Tibial artery (tissue), 4 donors: Measurements from ENCODE around the gene TSPAN1.

ENCODE experiments used
- DNase-seq, 2 donors: peaks; one replicate each; pipeline ENCODE4 v3.0.0-alpha.2; 2019
- H3K27ac ChIP-seq, 2 donors: fragments of 200-600 bp; sonication (generic) in 1 of 2; 1 replicate in 1 of 2; 2 replicates in 1 of 2; pipeline ENCODE4 v1.5.1; 2018 to 2019; ENCODE audit warnings: mild to moderate bottlenecking in 1 of 2
- H3K27me3 ChIP-seq, 2 donors: fragments of 200-600 bp; sonication (generic) in 1 of 2; one replicate each; pipeline versions ENCODE4 v1.5.1 to v1.6.0; 2016 to 2019
- H3K36me3 ChIP-seq, 3 donors: fragments of 200-600 bp; sonication (generic) in 2 of 3; one replicate each; pipeline ENCODE4 v1.5.1; 2016 to 2019; ENCODE audit warnings: mild to moderate bottlenecking in 2 of 3
- H3K4me1 ChIP-seq, 4 donors: fragments of 200-600 bp; sonication (generic) in 2 of 4; 1 replicate in 3 of 4; 2 replicates in 1 of 4; pipeline ENCODE4 v1.5.1; 2016 to 2019
- H3K4me3 ChIP-seq, 2 donors: fragments of 200-600 bp; sonication (generic) in 1 of 2; 1 replicate in 1 of 2; 2 replicates in 1 of 2; pipeline ENCODE4 v1.5.1; 2018 to 2019; ENCODE audit warnings: mild to moderate bottlenecking in 2 of 2
- H3K9me3 ChIP-seq, 3 donors: fragments of 200-600 bp; sonication (generic) in 1 of 3; one replicate each; pipeline ENCODE4 v1.5.1; 2016 to 2019
- CTCF ChIP-seq, 2 experiments: fragments of 200-600 bp in 1 of 2; fragments of 450-650 bp in 1 of 2; IDR thresholded peaks; one replicate each; pipeline ENCODE4 v1.5.1; 2017 to 2019; ENCODE audit warnings: antibody characterized with exemption in 2 of 2, mild to moderate bottlenecking in 1 of 2, moderate library complexity in 1 of 2
- intact Hi-C: fragments of 100-400 bp; cut with DNase I; formaldehyde crosslinking; loops from one replicate; pipeline ENCODE4 v1.15.0; 2023; ENCODE audit warnings: low total_unique reads

TSPAN1 gene

GRCh38 chr1:46196609-46197008 lies 21.7 kb downstream of the TSPAN1 start:
- Histone ChIP-seq H3K27me3 (no peaks in the 10 kb centered on the region), H3K27ac (peak overlapping the region in 1 of 2 donors; percentile 82), H3K9me3 (no peaks in the 10 kb centered on the region), H3K4me3 (no peak overlapping the region), H3K36me3 (peaks cover 8 to 52% (median 40%) of the 10 kb centered on the region in 3 donors), H3K4me1 (peaks cover 0 to 35% (median 21%) of the 10 kb centered on the region in 4 donors)
- DNase-seq, result no peak
- intact Hi-C loops, result no loop called here
- no peak for TF ChIP-seq CTCF (IDR thresholded peaks at IDR 0.05)

GRCh38 chr1:46197560-46197963 lies 22.7 kb downstream of the TSPAN1 start:
- no peaks in the 10 kb centered on the region for H3K9me3 ChIP-seq
- peak overlapping the region; percentile 63 to 89 for H3K4me3 ChIP-seq
- intact Hi-C loops, result no loop called here
- TF ChIP-seq CTCF (IDR thresholded peaks at IDR 0.05), result no peak
- peaks cover 0 to 35% (median 24%) of the 10 kb centered on the region in 4 donors for H3K4me1 ChIP-seq
- H3K36me3 ChIP-seq, result peaks cover 8 to 42% (median 31%) of the 10 kb centered on the region in 3 donors
- no peaks in the 10 kb centered on the region for H3K27me3 ChIP-seq
- H3K27ac ChIP-seq, result peak overlapping the region; percentile 82 to 84
- DNase-seq, result no peak

- no peak for TF ChIP-seq CTCF (IDR thresholded peaks at IDR 0.05)
- peak; percentile 60 to 82 for DNase-seq
- H3K4me3 ChIP-seq, result peak within 1 kb of the TSS; percentile 63 to 89
- H3K4me1 ChIP-seq, result peaks cover 0 to 35% (median 25%) of the 10 kb centered on the region in 4 donors
- intact Hi-C loops, result no loop called here
- H3K9me3 ChIP-seq, result no peaks in the 10 kb centered on the region
- peak within 1 kb of the TSS; percentile 82 to 84 for H3K27ac ChIP-seq
- H3K36me3 ChIP-seq, result peaks cover 3 to 36% (median 26%) of the 10 kb centered on the region in 3 donors
- no peaks in the 10 kb centered on the region for H3K27me3 ChIP-seq
Measured at GRCh38 chr1:46197964-46198811, 23.3 kb downstream of the TSPAN1 start, which contains the start of gene POMGNT1. POMGNT1 (minus strand) TSS chr1:46198434; CDS start chr1:46197821, 613 bp downstream.

GRCh38 chr1:46199233-46199749 lies 24.4 kb downstream of the TSPAN1 start:
- no peak for TF ChIP-seq CTCF (IDR thresholded peaks at IDR 0.05)
- Histone ChIP-seq H3K9me3 (no peaks in the 10 kb centered on the region), H3K27ac (peak overlapping the region; percentile 82 to 84), H3K27me3 (no peaks in the 10 kb centered on the region), H3K4me3 (peak overlapping the region in 1 of 2 donors; percentile 89), H3K36me3 (peaks cover 0 to 25% (median 15%) of the 10 kb centered on the region in 3 donors), H3K4me1 (peaks cover 0 to 38% (median 26%) of the 10 kb centered on the region in 4 donors)
- intact Hi-C loops, result no loop called here
- DNase-seq, result no peak

- no peak for DNase-seq
- intact Hi-C loops, result no loop called here
- no peaks in the 10 kb centered on the region for H3K9me3 ChIP-seq
- H3K27ac ChIP-seq, result peak overlapping the region; percentile 96 to 98
- peaks cover 0 to 14% (median 0%) of the 10 kb centered on the region in 3 donors for H3K36me3 ChIP-seq
- TF ChIP-seq CTCF (IDR thresholded peaks at IDR 0.05), result no peak
- H3K4me1 ChIP-seq, result peaks cover 0 to 39% (median 31%) of the 10 kb centered on the region in 4 donors
- peak overlapping the region; percentile 94 for H3K4me3 ChIP-seq
- H3K27me3 ChIP-seq, result no peaks in the 10 kb centered on the region
Measured at GRCh38 chr1:46203738-46204405, 29.0 kb downstream of the TSPAN1 start.
